Measurements from ENCODE around the gene KASH5.
A peak's percentile ranks its signal among the peaks of the same experiment; 100 is the strongest.

Gene KASH5

DNA sequence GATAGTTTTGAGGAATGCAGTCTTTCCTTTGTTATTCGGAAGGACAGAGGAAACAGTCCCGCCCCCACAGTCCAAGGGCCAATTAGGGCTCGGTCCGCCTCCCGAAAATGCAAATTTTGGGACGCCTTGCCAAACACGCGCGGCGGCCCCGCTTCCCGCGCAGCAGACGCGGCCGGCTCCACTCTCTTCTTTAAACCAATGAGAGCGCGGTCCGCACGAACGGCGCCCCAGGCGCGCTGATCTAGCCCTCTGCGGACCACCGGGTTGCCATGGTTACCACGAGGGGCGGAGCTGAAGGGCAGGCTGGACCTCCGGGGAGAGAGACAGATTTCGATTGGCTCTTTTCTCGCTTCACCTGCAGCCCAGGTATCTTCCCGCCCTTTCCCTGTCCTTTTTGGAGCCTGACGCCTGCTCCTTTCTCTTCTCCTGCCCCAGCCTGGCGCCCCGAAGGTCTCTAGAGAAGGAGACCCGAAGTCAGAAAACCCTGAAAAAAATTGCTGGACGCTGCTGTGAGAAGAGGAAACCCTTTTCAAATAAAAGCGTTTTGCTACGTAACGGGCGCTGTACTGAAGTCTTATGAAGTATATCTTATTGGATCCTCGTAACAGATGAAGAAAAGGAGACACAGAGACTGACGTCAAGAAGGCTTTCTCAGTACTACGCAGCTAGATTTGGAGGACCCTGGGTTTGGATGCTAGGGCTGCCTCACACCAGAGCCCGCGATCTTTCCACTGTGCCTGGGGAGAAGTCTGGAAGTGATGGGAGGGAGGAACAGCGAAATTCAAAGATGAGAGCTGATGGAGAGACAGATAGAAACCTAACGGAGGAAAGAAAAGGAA lies 33.2 kb downstream of the KASH5 start:
- DNase-seq (ENCODE audit: low spot score) = peak; percentile 90

DNA sequence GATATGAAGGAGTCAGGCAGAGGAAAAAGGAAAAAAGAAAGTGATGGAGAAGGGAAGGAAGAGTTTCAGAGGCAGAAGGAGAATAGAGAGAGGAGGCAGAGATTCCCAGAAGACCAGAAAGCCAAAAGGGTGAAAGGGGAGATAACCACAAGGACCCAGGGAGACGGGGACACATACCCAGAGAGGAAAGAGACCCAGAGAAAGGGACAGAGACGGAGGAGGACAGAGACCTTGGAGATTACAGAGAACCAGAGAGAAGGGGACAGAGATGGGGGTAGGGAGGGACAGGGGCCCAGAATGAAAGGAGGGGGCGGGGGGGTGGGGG lies 33.8 kb downstream of the KASH5 start:
- no peak for DNase-seq (ENCODE audit: low spot score)

GRCh38 chr19:49422407-49423070 lies 34.5 kb downstream of the KASH5 start:
- peak; percentile 45 for DNase-seq (ENCODE audit: low spot score)

GRCh38 chr19:49423071-49423984 lies 35.3 kb downstream of the KASH5 start, which contains the start of gene PTH2:
Gene PTH2 (minus strand): TSS chr19:49423441. CDS start chr19:49423339, 102 bp downstream.
- DNase-seq (ENCODE audit: low spot score) = no peak

GRCh38 chr19:49423985-49424303 lies 35.9 kb downstream of the KASH5 start:
- no peak for DNase-seq (ENCODE audit: low spot score)

GRCh38 chr19:49425178-49425577 lies 37.1 kb downstream of the KASH5 start, which contains the start of gene GFY:
Gene GFY (plus strand): TSS chr19:49425388. CDS start chr19:49426431, 1,043 bp downstream.
- DNase-seq (ENCODE audit: low spot score) = no peak

- DNase-seq (ENCODE audit: low spot score) = no peak
Observed at GRCh38 chr19:49425922-49426592, 38.0 kb downstream of the KASH5 start.

DNA sequence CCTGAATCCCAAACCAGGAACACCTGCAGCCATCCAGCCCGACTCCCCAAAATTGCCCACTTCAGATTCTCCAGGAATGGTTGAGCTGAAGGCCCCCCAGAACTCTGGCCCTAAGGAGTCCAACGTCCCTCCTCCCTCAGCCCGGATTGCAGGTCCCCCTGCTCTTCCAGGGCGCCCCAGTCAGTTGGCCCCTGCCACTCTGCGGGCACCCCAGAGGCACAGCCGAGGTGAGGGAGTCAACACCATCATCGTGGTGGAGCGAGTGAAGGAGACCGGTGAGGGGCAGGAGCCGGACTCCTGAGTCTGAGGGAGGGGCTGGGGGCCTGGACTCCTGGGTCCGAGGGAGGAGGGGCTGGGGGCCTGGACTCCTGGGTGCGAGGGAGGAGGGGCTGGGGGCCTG lies 39.3 kb downstream of the KASH5 start:
- DNase-seq (ENCODE audit: low spot score) = no peak

DNA sequence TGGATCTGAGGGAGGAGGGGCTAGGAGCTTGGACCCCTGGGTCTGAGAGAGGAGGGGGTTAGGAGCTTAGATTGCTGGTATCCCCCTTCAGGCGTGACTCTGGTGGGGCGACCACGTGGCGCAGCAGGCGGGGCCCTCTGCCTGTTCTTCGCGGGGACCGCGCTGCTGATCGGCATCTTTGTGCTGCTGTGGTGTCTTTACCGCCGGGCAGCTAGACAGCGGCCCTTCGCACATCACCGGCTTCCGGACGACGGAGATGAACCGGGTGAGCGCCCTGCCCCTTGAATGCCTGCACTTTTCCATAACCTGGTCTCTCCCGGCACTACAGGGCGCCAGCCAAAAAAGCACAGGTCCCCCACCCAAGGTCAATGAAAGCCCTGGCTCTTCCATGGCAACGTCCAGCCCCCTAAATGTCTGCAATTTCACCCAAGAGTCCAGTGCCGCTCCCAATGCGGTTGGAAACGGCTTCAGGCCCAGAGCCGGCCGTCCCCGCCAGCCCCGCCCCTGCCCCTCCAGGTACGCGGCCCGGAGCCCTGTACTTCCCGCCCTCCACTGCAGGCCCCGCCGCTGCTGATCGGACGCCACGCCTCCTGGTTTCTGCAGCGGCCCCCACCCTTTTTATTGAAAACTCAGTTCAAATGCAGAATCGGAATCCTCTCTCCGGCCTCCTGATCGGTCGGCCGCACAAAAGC lies 40.0 kb downstream of the KASH5 start:
- peak; percentile 35 for DNase-seq (ENCODE audit: low spot score)

DNA sequence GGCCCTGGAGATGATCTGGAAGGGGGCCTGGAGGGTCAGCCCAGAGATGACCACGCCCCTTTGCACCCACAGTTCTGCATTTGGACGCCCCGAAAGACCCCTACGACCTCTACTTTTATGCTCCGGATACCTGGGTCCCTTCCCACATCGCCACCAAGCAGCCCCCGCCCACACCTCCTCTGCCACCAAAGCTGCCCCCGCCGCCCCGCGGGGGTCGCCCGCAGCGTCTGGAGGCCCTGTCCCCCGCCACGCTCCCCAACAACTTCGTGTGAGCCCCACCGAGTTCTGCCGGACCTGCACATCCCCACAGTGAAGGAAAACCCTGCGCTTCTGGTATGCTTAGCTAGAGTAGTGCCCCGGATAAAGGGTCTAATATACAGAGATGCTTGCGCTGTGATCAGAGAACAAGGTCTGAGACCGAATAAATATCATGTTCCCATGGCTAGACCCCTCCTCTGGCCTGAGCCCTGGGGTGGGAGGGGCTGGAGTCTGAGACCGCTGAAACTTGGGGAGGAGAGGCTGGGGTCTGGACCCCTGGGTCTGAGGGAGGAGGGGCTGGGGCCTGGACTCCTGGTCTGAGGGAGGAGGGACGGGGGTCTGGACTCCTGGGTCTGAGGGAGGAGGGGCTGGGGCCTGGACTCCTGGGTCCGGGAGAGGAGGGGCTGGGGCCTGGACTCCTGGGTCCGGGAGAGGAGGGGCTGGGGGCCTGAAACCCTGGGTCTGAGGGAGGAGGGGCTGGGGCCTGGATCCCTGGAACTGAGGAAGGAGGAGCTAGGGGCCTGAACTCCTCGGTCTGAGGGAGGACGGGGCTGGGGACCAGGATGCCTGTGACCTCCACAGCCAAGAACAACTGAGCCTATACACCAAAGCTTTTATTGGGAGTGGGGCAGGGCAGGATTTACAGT lies 40.8 kb downstream of the KASH5 start:
- DNase-seq (ENCODE audit: low spot score) = no peak

DNA sequence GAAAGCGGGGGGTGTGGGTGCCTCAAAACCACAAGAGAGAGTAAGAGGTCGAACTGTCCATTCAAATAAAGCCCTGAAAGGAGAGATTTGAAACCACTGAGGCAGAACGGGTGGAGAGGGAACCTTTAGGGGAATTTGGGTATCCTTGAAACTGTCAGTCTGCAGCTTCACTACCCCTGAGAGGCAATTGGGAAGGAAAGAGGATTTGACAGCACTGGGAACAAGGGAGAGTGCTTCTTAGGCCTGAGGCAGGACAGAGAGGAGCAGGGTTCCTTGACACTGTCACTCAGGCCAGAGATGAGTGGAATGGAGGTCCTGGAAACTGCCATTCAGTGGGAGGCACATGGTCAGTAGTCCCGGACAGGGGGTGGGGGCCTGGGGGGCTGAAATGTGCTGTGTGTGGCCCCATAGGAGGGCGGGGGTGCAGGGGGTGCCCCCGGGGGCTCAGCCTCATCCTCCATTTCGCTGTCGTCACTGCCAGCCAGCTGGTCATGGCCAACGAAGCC lies 42.2 kb downstream of the KASH5 start:
- no peak for DNase-seq (ENCODE audit: low spot score)

DNA sequence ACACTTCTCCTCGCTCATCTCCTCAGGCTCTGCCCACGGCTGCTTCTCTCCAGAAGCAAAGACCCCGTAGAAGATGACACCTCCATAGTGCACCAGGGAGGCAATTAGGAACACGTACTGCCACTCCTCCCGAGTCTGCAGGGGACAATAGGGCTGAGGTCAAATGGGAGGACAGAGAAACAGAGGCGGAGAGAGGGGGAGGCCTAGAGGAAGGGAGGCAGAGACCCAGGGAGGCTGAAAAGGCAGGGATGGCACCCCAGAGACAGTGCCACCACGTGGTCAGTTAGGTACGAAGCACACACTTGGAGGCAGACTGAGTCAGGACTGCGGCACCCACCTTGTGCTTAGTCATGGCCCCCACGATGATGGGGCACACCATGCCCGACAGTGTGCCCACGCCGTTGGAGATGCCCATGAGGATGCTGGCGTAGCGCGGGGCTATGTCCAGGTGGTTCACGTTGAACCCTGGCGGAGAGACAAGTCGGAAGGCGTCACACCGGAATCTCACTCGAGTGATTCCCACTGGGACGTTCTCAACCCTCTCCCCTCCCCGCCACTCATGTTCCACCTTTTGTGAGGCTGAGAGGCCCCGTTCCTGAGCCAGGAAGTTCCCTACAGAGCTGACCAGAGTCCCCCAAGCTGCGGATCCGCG lies 42.8 kb downstream of the KASH5 start:
- DNase-seq (ENCODE audit: low spot score) = no peak

DNA sequence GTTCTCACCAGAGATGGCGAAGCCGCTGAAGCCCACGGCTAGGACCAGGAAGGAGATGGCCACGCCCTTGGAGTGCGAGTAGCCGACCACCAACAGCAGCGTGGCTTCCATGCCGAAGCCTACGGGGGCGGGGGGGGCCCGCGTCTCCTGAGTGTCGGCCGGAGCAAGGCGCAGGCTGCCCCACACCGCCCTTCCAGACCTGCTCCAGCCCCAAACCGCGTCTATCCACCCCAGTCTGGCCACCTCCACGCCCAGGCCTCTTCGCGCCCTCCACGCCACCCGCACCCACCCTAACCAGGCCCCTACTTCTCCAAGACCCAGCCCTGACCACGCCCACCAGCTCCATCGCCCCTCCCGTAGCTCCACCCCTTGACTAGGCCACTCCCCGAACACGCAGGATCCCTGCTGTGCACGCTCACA lies 43.3 kb downstream of the KASH5 start:
- no peak for DNase-seq (ENCODE audit: low spot score)

- DNase-seq (ENCODE audit: low spot score) = no peak
Observed at GRCh38 chr19:49432141-49433073, 44.4 kb downstream of the KASH5 start.

- no peak for DNase-seq (ENCODE audit: low spot score)
Observed at GRCh38 chr19:49433240-49433901, 45.3 kb downstream of the KASH5 start.

DNA sequence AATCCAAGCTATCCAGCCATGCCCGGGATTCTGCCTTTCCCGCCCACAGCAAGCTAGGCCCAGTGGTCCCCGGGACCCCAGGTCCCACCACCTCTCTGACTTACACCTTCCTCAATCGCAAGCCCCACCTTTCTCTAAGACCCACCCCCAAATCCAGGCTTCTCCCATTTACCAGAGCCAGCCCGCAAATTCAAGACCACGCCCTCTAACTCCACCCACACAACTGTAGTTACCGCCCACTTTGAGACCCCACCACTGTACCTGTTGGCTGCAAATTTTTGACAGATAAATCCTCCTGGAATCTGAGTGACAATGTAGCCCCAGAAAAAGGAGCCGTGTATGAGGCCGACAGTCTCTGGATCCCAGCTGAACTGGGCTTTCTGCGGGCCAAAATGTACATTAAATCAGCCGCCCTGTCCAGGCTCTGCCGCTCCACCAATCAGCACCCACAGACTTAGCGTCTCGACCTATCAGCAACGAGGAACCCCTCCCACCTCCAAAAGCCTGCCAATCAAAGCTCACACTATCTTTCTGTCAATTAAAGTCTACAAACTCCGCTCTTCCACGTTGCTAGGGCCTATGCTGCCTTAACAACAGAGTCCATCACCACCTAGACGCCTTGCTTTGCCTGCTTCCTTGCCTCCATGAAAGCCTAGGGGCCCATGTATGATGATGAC lies 47.0 kb downstream of the KASH5 start:
- DNase-seq (ENCODE audit: low spot score) = no peak

DNA sequence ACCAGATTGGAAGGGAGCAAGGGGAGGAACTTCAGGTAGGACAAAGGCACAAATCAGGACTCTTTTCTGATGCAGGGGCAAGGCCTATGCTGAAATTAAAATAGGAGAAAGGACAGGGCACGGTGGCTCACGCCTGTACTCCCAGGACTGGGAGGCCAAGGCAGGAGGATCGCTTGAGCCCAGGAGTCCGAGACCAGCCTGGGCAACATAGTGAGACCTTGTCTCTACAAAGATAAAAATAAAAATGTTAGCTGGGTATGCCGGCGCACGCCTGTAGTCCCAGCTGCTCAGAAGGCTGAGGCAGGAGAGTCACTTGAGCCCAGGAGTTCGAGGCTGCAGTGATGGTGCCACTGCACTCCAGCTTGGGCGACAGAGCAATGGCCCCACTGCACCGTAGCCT lies 47.6 kb downstream of the KASH5 start:
- DNase-seq (ENCODE audit: low spot score) = no peak

Measured in GM03348 (cell line).